Activated CD8-positive, alpha-beta memory T cell treated with anti-CD3 and anti-CD28 coated beads, Interleukin-2, amount 10 ng/mL, durations not matched to agents 7 days and 5 days (primary cell): ENCODE measurements around the gene TBC1D2B. TPM values are rescaled to one million over a fixed set of nuclear protein-coding genes. Genes with fewer than 3 reads are reported as not detected.
"Not testable (repeated sequence)": the region's sequence is repeated elsewhere in the genome, so short reads cannot be mapped to it uniquely, and the experiment has no call there.

Source experiments
- ATAC-seq: fragments of 150-1000 bp; cut with Tn5 transposase; one replicate; pipeline ENCODE4 v1.10.0; 2021; ENCODE audit warnings: moderate library complexity
- CTCF ChIA-PET: fragments of 350-600 bp; sonication (Branson Sonifier 250); formaldehyde crosslinking; loops from one replicate; lab custom pipeline; 2021; ENCODE audit warnings: antibody characterized with exemption; lab: Charles Lee
- DNase-seq: peaks from one replicate; pipeline ENCODE4 v3.0.0-alpha.2; 2020
- H3K27ac Mint-ChIP-seq: one replicate; pipeline ENCODE4 v1.8.0; 2021; ENCODE audit warnings: mild to moderate bottlenecking, mixed read lengths
- H3K27me3 Mint-ChIP-seq: one replicate; pipeline ENCODE4 v1.8.0; 2021; ENCODE audit warnings: mixed read lengths
- H3K36me3 Mint-ChIP-seq: one replicate; pipeline ENCODE4 v1.8.0; 2021; ENCODE audit warnings: mild to moderate bottlenecking, mixed read lengths
- H3K4me1 Mint-ChIP-seq: one replicate; pipeline ENCODE4 v1.8.0; 2021; ENCODE audit warnings: mixed read lengths
- H3K4me3 Mint-ChIP-seq: one replicate; pipeline ENCODE4 v1.8.0; 2021; ENCODE audit warnings: mild to moderate bottlenecking, moderate library complexity, mixed read lengths
- H3K9me3 Mint-ChIP-seq: one replicate; pipeline ENCODE4 v1.8.0; 2022; ENCODE audit warnings: low read depth, mixed read lengths
- total RNA-seq, 2 experiments: library from RNA; stranded (reverse); gene quantifications; one replicate each; pipeline ENCODE4 v1.2.3, GENCODE V29; 2021

Gene TBC1D2B
- total RNA-seq, 2 experiments from 2014 or later = 118 to 135 TPM

GRCh38 chr15:78004919-78005634, 72.4 kb downstream of the TBC1D2B start:
- H3K4me1 Mint-ChIP-seq = peaks cover 34% of the 10 kb centered on the region
- no peaks in the 10 kb centered on the region for H3K27me3 Mint-ChIP-seq
- DNase-seq = no peak
- peak overlapping the region; percentile 1 for H3K27ac Mint-ChIP-seq
- H3K4me3 Mint-ChIP-seq = no peak overlapping the region
- no peak for ATAC-seq
- H3K36me3 Mint-ChIP-seq = peaks cover 45% of the 10 kb centered on the region
- no peaks in the 10 kb centered on the region for H3K9me3 Mint-ChIP-seq
- CTCF ChIA-PET = interaction anchor here (1.1 to 1.5 kb wide), 3 partner anchors 63 to 103 kb away, joined by 3 to 8 read pairs (median 4); no protein-coding TSS in a partner anchor

GRCh38 chr15:78004222-78004727, 73.2 kb downstream of the TBC1D2B start:
- Mint-ChIP-seq H3K4me3 (no peak overlapping the region), H3K9me3 (no peaks in the 10 kb centered on the region), H3K27ac (peak overlapping the region; percentile 24), H3K36me3 (peaks cover 44% of the 10 kb centered on the region), H3K4me1 (peaks cover 34% of the 10 kb centered on the region), H3K27me3 (no peaks in the 10 kb centered on the region)
- no peak for DNase-seq
- ATAC-seq = no peak
- CTCF ChIA-PET = interaction anchor here (1.1 to 2.6 kb wide), 2 partner anchors 65 to 104 kb away, joined by 3 to 14 read pairs; no protein-coding TSS in a partner anchor

DNA sequence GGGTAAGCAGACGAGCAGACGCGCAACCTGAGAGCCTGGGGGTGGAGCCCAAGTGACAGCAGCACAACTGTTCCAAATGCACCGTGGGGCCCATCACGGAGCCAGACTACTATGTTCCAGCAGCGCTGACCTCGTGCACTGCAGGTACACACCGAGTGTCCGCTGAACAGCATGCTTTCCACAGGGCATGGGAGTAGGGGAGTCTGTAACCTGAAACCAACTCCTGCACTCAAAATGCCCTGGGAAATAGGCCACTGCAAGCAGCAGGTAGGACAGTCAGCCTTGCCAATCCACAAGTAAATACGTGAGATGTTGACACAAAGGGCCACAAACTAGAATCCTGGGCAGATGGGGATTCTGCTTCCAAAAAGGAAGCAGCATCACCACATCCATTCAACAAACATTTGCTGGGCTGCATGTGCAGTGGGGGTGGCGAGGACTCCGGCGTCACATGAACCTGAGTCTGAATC, 73.9 kb downstream of the TBC1D2B start:
- peaks cover 34% of the 10 kb centered on the region for H3K4me1 Mint-ChIP-seq
- CTCF ChIA-PET = interaction anchor here (2.6 kb wide), 1 partner anchor 105 kb away, joined by 14 read pairs; no protein-coding TSS in a partner anchor
- no peak overlapping the region for H3K4me3 Mint-ChIP-seq
- no peak for ATAC-seq
- peak overlapping the region; percentile 18 for H3K27ac Mint-ChIP-seq
- no peaks in the 10 kb centered on the region for H3K9me3 Mint-ChIP-seq
- DNase-seq = no peak
- H3K27me3 Mint-ChIP-seq = no peaks in the 10 kb centered on the region
- H3K36me3 Mint-ChIP-seq = peaks cover 41% of the 10 kb centered on the region

- peak overlapping the region; percentile 18 for H3K27ac Mint-ChIP-seq
Observed at GRCh38 chr15:78002996-78003395, 74.5 kb downstream of the TBC1D2B start.

DNA sequence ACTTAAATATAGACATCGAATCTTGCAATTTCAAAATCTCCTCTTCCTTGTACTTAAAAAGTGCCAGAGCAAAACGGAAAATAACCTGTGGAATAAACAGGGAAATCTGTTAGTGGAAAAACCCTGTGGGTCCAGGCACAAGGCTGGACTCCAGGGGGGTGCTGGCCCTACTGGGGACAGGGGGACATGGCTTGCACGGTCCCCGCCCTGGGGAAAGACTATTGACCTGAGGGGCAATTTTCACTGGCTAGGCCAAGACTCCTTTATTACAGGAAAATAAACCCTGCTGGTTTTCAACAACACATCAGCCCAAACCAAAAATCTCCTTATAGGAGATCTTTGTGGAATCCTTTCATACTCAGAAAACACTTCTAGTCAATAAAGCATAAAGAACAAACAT, 75.9 kb downstream of the TBC1D2B start:
- DNase-seq = no peak
- no peak overlapping the region for H3K4me3 Mint-ChIP-seq
- peaks cover 30% of the 10 kb centered on the region for H3K4me1 Mint-ChIP-seq
- no peaks in the 10 kb centered on the region for H3K27me3 Mint-ChIP-seq
- H3K27ac Mint-ChIP-seq = peak overlapping the region; percentile 23
- no peak for ATAC-seq
- H3K9me3 Mint-ChIP-seq = no peaks in the 10 kb centered on the region
- CTCF ChIA-PET = interaction anchor here (0.8 to 2.6 kb wide), 3 partner anchors 33 to 107 kb away, joined by 3 to 14 read pairs (median 6); no protein-coding TSS in a partner anchor
- H3K36me3 Mint-ChIP-seq = peaks cover 35% of the 10 kb centered on the region

More at GRCh38 chr15:78002996-78003395, 74.5 kb downstream of the TBC1D2B start:
- Mint-ChIP-seq H3K36me3 (peaks cover 39% of the 10 kb centered on the region), H3K4me1 (peaks cover 34% of the 10 kb centered on the region), H3K4me3 (no peak overlapping the region), H3K27me3 (no peaks in the 10 kb centered on the region), H3K9me3 (no peaks in the 10 kb centered on the region)
- CTCF ChIA-PET = interaction anchor here (0.8 to 2.6 kb wide), 2 partner anchors 73 to 105 kb away, joined by 3 to 14 read pairs; no protein-coding TSS in a partner anchor
- no peak for ATAC-seq
- no peak for DNase-seq

DNA sequence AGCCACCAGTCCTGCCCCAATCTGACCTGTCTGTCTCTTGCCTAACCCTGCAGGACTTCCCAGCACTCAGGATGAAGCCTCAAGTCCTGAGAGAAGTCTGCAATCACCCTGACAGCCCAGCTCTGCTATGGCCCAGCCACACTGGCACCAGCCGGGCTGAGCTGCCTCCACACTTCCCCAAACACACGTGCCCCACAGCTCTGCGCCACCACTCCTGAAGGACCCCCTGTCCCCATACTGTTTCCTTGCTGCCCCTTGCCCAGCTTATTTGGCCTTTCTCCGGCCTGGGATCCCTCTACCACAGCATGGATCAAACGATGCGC, 76.6 kb downstream of the TBC1D2B start:
- H3K4me1 Mint-ChIP-seq = peaks cover 27% of the 10 kb centered on the region
- peaks cover 32% of the 10 kb centered on the region for H3K36me3 Mint-ChIP-seq
- H3K27ac Mint-ChIP-seq = peak overlapping the region; percentile 7
- CTCF ChIA-PET = interaction anchor here (0.8 to 3.2 kb wide), 4 partner anchors 34 to 107 kb away, joined by 3 to 19 read pairs (median 5); no protein-coding TSS in a partner anchor
- H3K9me3 Mint-ChIP-seq = no peaks in the 10 kb centered on the region
- no peak for ATAC-seq
- no peak for DNase-seq
- no peaks in the 10 kb centered on the region for H3K27me3 Mint-ChIP-seq
- no peak overlapping the region for H3K4me3 Mint-ChIP-seq

- Mint-ChIP-seq H3K27ac (peak overlapping the region; percentile 9), H3K36me3 (peaks cover 32% of the 10 kb centered on the region), H3K9me3 (no peaks in the 10 kb centered on the region), H3K4me1 (peaks cover 21% of the 10 kb centered on the region), H3K27me3 (no peaks in the 10 kb centered on the region), H3K4me3 (no peak overlapping the region)
- peak; percentile 87 for ATAC-seq
- peak; percentile 79 for DNase-seq
- CTCF ChIA-PET = interaction anchor here (0.7 to 3.2 kb wide), 10 partner anchors 19 to 112 kb away, joined by 3 to 19 read pairs (median 4); no protein-coding TSS in a partner anchor
Observed at GRCh38 chr15:78000091-78000926, 77.2 kb downstream of the TBC1D2B start.

GRCh38 chr15:77999486-77999885, 78.0 kb downstream of the TBC1D2B start:
- Mint-ChIP-seq H3K27ac (no peak overlapping the region), H3K36me3 (peaks cover 32% of the 10 kb centered on the region)

DNA sequence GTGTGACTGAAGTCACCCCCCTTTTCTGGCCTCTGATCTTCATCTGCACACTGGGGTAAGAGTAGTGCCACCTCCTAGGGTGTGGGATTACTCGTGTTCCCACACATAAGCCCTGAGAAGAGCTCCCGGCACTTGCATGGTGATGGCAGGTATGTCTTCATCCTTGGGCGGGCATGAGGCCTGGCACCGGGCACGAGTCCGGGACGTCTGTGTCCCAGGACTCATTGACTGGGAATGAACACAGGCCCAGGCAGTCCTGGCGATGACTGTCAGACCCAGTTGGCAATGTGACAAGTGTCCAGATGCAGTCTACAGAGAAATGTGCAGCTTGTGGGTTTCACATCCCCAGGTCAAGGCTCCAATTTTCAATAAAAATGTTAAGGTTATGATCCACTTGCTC, 78.9 kb downstream of the TBC1D2B start:
- peaks cover 17% of the 10 kb centered on the region for H3K4me1 Mint-ChIP-seq
- H3K27ac Mint-ChIP-seq = no peak overlapping the region
- no peaks in the 10 kb centered on the region for H3K27me3 Mint-ChIP-seq
- DNase-seq = no peak
- H3K4me3 Mint-ChIP-seq = no peak overlapping the region
- H3K36me3 Mint-ChIP-seq = peaks cover 25% of the 10 kb centered on the region
- no peak for ATAC-seq
- CTCF ChIA-PET = interaction anchor here (1.2 to 3.2 kb wide), 2 partner anchors 110 to 114 kb away, joined by 3 to 19 read pairs; no protein-coding TSS in a partner anchor
- no peaks in the 10 kb centered on the region for H3K9me3 Mint-ChIP-seq

More at GRCh38 chr15:77999486-77999885, 78.0 kb downstream of the TBC1D2B start:
- no peak for ATAC-seq
- peaks cover 14% of the 10 kb centered on the region for H3K4me1 Mint-ChIP-seq
- no peak for DNase-seq
- H3K4me3 Mint-ChIP-seq = no peak overlapping the region
- CTCF ChIA-PET = interaction anchor here (0.7 to 3.2 kb wide), 10 partner anchors 19 to 113 kb away, joined by 3 to 19 read pairs (median 4); no protein-coding TSS in a partner anchor
- no peaks in the 10 kb centered on the region for H3K9me3 Mint-ChIP-seq
- H3K27me3 Mint-ChIP-seq = no peaks in the 10 kb centered on the region

GRCh38 chr15:77997761-77998554, 79.6 kb downstream of the TBC1D2B start:
- not testable (repeated sequence) for H3K27ac Mint-ChIP-seq, DNase-seq, H3K4me3 Mint-ChIP-seq, H3K27me3 Mint-ChIP-seq, H3K9me3 Mint-ChIP-seq, ATAC-seq
- peaks cover 23% of the 10 kb centered on the region for H3K36me3 Mint-ChIP-seq
- peaks cover 12% of the 10 kb centered on the region for H3K4me1 Mint-ChIP-seq
- CTCF ChIA-PET = interaction anchor here (1.2 to 3.2 kb wide), 3 partner anchors 110 to 115 kb away, joined by 3 to 19 read pairs (median 12); no protein-coding TSS in a partner anchor

- H3K36me3 Mint-ChIP-seq = peaks cover 19% of the 10 kb centered on the region
- not testable (repeated sequence) for H3K27ac Mint-ChIP-seq, ATAC-seq
Observed at GRCh38 chr15:77997221-77997620, 80.3 kb downstream of the TBC1D2B start.

DNA sequence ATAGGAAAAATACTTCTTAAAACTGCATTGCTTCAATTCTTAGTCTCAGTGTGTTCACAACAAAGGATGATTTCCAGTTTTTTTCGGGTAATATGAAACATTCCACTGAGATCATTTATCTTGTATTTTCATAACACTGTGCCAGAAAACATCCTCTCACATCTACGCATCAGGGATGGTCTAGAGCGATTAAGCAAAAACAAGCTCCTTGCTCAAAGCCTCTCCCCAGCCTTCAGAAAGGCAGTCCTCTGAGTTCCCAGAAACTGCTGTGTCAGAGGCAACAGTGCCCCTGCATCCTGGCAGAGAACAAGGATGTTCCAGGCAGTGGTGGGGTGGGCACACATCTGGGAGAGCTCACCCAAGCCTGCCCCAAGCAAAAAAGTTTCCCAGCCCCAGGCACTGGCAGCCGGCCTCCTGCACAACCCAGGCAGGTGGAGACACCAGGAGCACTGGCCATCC, 80.8 kb downstream of the TBC1D2B start:
- not testable (repeated sequence) for H3K4me3 Mint-ChIP-seq, H3K27me3 Mint-ChIP-seq, H3K27ac Mint-ChIP-seq, ATAC-seq, H3K9me3 Mint-ChIP-seq, DNase-seq
- CTCF ChIA-PET = interaction anchor here (0.9 to 2.6 kb wide), 2 partner anchors 111 to 114 kb away, joined by 3 to 12 read pairs; no protein-coding TSS in a partner anchor
- Mint-ChIP-seq H3K4me1 (peaks cover 10% of the 10 kb centered on the region), H3K36me3 (peaks cover 16% of the 10 kb centered on the region)

More at GRCh38 chr15:77997221-77997620, 80.3 kb downstream of the TBC1D2B start:
- H3K9me3 Mint-ChIP-seq, H3K27me3 Mint-ChIP-seq, DNase-seq, H3K4me3 Mint-ChIP-seq: not testable (repeated sequence)
- H3K4me1 Mint-ChIP-seq = peaks cover 10% of the 10 kb centered on the region
- CTCF ChIA-PET = interaction anchor here (2.6 kb wide), 1 partner anchor 111 kb away, joined by 12 read pairs; no protein-coding TSS in a partner anchor
